A549 (cell line): Measurements from ENCODE around the gene CAPSL. TPM values are rescaled to one million over a fixed set of nuclear protein-coding genes. Genes with fewer than 3 reads are reported as not detected.

Experiments
- ATAC-seq, 2 experiments: fragments of 200-7000 bp in 1 of 2; fragments of >200 bp in 1 of 2; cut with Nextera tagmentation in 1 of 2; cut with Tn5 transposase in 1 of 2; 3 replicates each; pipeline versions ENCODE4 v1.8.0 to v1.9.1; 2018 to 2020; ENCODE audit warnings: mild to moderate bottlenecking in 1 of 2, moderate library complexity in 1 of 2
- CTCF ChIA-PET: fragments of 300-600 bp; sonication (Branson Sonifier 250); formaldehyde crosslinking; extraction: SDS; loops from one replicate; lab custom pipeline; 2021; ENCODE audit warnings: antibody characterized with exemption, inconsistent platforms; lab: Yijun Ruan, JAX
- POLR2A ChIA-PET: fragments of 350-600 bp; formaldehyde crosslinking; extraction: SDS; loops from one replicate; lab custom pipeline; 2021; ENCODE audit warnings: antibody characterized with exemption, inconsistent platforms; lab: Yijun Ruan, JAX
- DNase-seq, 2 experiments: peaks; one replicate each; pipeline versions ENCODE4 v3.0.0 to v3.0.0-alpha.2; 2011 to 2016; ENCODE audit warnings: low read depth in 1 of 2, low spot score in 1 of 2
- FAIRE-seq: peaks from 2 replicates; lab custom pipeline; 2011; peaks lifted over from hg19 to GRCh38; lab: Jason Lieb, UNC
- H3K27ac ChIP-seq, 2 experiments: fragments of >200 bp; sonication (Bioruptor Twin); formaldehyde crosslinking; 3 replicates each; pipeline ENCODE4 v1.5.1; 2016 to 2017
- H3K4me1 ChIP-seq: fragments of >200 bp; sonication (Bioruptor Twin); formaldehyde crosslinking; 3 replicates; pipeline ENCODE4 v1.6.1; 2016
- H3K4me2 ChIP-seq: fragments of >200 bp; sonication (Bioruptor Twin); formaldehyde crosslinking; 3 replicates; pipeline ENCODE4 v1.6.1; 2016
- H3K4me3 ChIP-seq: fragments of >200 bp; sonication (Bioruptor Twin); formaldehyde crosslinking; 3 replicates; pipeline ENCODE4 v1.5.1; 2016
- H3K9me3 ChIP-seq: fragments of >200 bp; sonication (Bioruptor Twin); formaldehyde crosslinking; 3 replicates; pipeline ENCODE4 v1.6.1; 2016
- CBX8 ChIP-seq: fragments of 200-600 bp; sonication (generic); IDR thresholded peaks from 2 replicates; pipeline ENCODE4 v1.6.1; 2016
- CEBPB ChIP-seq, 2 experiments: fragments of >200 bp in 1 of 2; sonication (Bioruptor Twin) in 1 of 2; formaldehyde crosslinking in 1 of 2; IDR thresholded peaks; 2 replicates each; pipeline ENCODE4 v1.6.1; 2012 to 2016
- CHD2 ChIP-seq: fragments of 150-350 bp; IDR thresholded peaks from 2 replicates; pipeline ENCODE4 v1.6.1; 2014; ENCODE audit warnings: low read length; ENCODE audit not compliant: partially characterized antibody
- CHD4 ChIP-seq: fragments of 200-600 bp; sonication (generic); IDR thresholded peaks from 2 replicates; pipeline ENCODE4 v1.6.1; 2016; ENCODE audit warnings: antibody characterized with exemption, mild to moderate bottlenecking, borderline replicate concordance
- E2F6 ChIP-seq: IDR thresholded peaks from 2 replicates; pipeline ENCODE4 v1.6.1; 2012; ENCODE audit warnings: low read depth, borderline replicate concordance
- EP300 ChIP-seq, 2 experiments: fragments of >200 bp; sonication (Bioruptor Twin); formaldehyde crosslinking; IDR thresholded peaks; 2 replicates in 1 of 2; 3 replicates in 1 of 2; pipeline ENCODE4 v1.6.1; 2016 to 2017
- ESRRA ChIP-seq: fragments of 150-350 bp; IDR thresholded peaks from 2 replicates; pipeline ENCODE4 v1.6.1; 2014; ENCODE audit warnings: mild to moderate bottlenecking, low read length, borderline replicate concordance
- FOSL2 ChIP-seq, 2 experiments: fragments of 450-650 bp in 1 of 2; fragments of >200 bp in 1 of 2; sonication (Bioruptor Twin) in 1 of 2; formaldehyde crosslinking; IDR thresholded peaks; 2 replicates each; pipeline versions ENCODE4 v1.5.0 to v1.6.1; 2016 to 2020; ENCODE audit warnings: mild to moderate bottlenecking in 1 of 2, moderate library complexity in 1 of 2
- HOXA7 ChIP-seq: fragments of 250-450 bp; sonication (Bioruptor Pico); IDR thresholded peaks from 2 replicates; pipeline ENCODE4 v1.5.0; 2020; ENCODE audit warnings: mild to moderate bottlenecking, moderate library complexity
- NFE2L2 ChIP-seq: fragments of 150-350 bp; conservative IDR thresholded peaks from 2 replicates; pipeline ENCODE4 v1.6.1; 2014; ENCODE audit warnings: low read length
- POLR2AphosphoS2 ChIP-seq: conservative IDR thresholded peaks from 2 replicates; pipeline ENCODE4 v1.6.1; 2012; ENCODE audit warnings: low read length, improper control_type of control experiment, inconsistent platforms
- RARB ChIP-seq: fragments of 250-450 bp; sonication (Bioruptor Pico); IDR thresholded peaks from 2 replicates; pipeline ENCODE4 v1.8.0; 2021; ENCODE audit warnings: mild to moderate bottlenecking, moderate library complexity
- SMC3 ChIP-seq: fragments of >200 bp; sonication (Bioruptor Twin); formaldehyde crosslinking; IDR thresholded peaks from 3 replicates; pipeline ENCODE4 v1.6.1; 2018; ENCODE audit warnings: inconsistent platforms
- TFCP2L1 ChIP-seq: fragments of 250-450 bp; sonication (Bioruptor Pico); IDR thresholded peaks from 2 replicates; pipeline ENCODE4 v1.5.0; 2021; ENCODE audit warnings: mild to moderate bottlenecking
- ZFP36 ChIP-seq: fragments of 450-650 bp; IDR thresholded peaks from 2 replicates; pipeline ENCODE4 v1.6.1; 2014; ENCODE audit warnings: borderline replicate concordance; ENCODE audit not compliant: partially characterized antibody
- ZNF302 ChIP-seq: fragments of 250-450 bp; sonication (Bioruptor Pico); IDR thresholded peaks from 2 replicates; pipeline ENCODE4 v1.9.0; 2021; ENCODE audit warnings: inconsistent platforms, mild to moderate bottlenecking, moderate library complexity
- WGBS: methylation state at CpG from one replicate; pipeline ENCODE4 v1.1.6; 2017; ENCODE audit errors: missing lambda C conversion rate; 5-methylcytosine and 5-hydroxymethylcytosine counted together
- polyA plus RNA-seq, 4 experiments: library from polyadenylated mRNA; depleted of rRNA in 3 of 4; stranded (reverse); fragments of >200 nt; fragmentation: RNase III in 1 of 4; extraction: RNeasy Plus Mini Kit Qiagen cat#74134 plus additional on column Dnase treatment in 1 of 4; gene quantifications; 2 replicates in 3 of 4; 3 replicates in 1 of 4; pipeline ENCODE4 v1.2.3, GENCODE V29; 2011 to 2017
- TF ChIP-seq, protein P1 (sequence below): IDR thresholded peaks from 2 replicates; pipeline ENCODE4 v1.6.1; 2012
- TF ChIP-seq, protein P2 (sequence below): fragments of >200 bp; sonication (Bioruptor Twin); formaldehyde crosslinking; IDR thresholded peaks from 3 replicates; pipeline ENCODE4 v1.5.1; 2016
- TF ChIP-seq, protein P3 (sequence below): fragments of >200 bp; sonication (Bioruptor Twin); formaldehyde crosslinking; IDR thresholded peaks from 3 replicates; pipeline ENCODE4 v1.6.1; 2016
- TF ChIP-seq, protein P4 (sequence below): fragments of 450-650 bp; IDR thresholded peaks from 2 replicates; pipeline ENCODE4 v1.6.1; 2014; ENCODE audit warnings: antibody characterized with exemption

CAPSL gene
- polyA plus RNA-seq, 2 of the 4 experiments (the other 2 are of a cell fraction): not detected

DNA sequence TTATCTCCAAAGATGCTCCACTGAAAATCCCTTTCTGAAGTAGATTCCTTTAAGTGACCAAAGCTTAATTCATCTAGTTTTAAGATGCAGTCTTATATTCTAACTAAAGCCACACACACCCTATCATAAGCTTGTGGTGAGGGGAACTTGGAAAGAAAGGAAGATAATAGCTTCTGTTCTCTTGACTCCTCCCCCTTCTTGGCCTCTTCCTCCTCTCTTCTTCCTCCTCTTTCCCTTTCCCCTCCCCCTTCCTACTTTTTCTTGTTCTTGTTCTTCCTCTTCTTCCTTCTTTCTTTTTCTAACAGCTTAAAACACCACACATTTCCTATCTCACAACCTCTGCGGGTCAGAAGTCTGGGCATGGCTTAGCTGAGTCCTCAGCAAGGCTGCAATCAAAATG lies 58.3 kb downstream of the CAPSL start:
- TF ChIP-seq, protein P1, sequence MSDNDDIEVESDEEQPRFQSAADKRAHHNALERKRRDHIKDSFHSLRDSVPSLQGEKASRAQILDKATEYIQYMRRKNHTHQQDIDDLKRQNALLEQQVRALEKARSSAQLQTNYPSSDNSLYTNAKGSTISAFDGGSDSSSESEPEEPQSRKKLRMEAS: no peak
- TF ChIP-seq ESRRA (no peak), POLR2AphosphoS2 (no peak), CEBPB (IDR thresholded peaks at IDR 0.05) (no peak), CBX8 (no peak)
- TF ChIP-seq, protein P2, sequence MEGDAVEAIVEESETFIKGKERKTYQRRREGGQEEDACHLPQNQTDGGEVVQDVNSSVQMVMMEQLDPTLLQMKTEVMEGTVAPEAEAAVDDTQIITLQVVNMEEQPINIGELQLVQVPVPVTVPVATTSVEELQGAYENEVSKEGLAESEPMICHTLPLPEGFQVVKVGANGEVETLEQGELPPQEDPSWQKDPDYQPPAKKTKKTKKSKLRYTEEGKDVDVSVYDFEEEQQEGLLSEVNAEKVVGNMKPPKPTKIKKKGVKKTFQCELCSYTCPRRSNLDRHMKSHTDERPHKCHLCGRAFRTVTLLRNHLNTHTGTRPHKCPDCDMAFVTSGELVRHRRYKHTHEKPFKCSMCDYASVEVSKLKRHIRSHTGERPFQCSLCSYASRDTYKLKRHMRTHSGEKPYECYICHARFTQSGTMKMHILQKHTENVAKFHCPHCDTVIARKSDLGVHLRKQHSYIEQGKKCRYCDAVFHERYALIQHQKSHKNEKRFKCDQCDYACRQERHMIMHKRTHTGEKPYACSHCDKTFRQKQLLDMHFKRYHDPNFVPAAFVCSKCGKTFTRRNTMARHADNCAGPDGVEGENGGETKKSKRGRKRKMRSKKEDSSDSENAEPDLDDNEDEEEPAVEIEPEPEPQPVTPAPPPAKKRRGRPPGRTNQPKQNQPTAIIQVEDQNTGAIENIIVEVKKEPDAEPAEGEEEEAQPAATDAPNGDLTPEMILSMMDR: no peak
- TF ChIP-seq, protein P3, sequence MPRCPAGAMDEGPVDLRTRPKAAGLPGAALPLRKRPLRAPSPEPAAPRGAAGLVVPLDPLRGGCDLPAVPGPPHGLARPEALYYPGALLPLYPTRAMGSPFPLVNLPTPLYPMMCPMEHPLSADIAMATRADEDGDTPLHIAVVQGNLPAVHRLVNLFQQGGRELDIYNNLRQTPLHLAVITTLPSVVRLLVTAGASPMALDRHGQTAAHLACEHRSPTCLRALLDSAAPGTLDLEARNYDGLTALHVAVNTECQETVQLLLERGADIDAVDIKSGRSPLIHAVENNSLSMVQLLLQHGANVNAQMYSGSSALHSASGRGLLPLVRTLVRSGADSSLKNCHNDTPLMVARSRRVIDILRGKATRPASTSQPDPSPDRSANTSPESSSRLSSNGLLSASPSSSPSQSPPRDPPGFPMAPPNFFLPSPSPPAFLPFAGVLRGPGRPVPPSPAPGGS: no peak
- WGBS: 0% methylated on average over 1 of the region's 1 CpG
- no peak for DNase-seq
- ChIA-PET CTCF (interaction anchor here (0.6 to 1.2 kb wide), 6 partner anchors 9 to 787 kb away, joined by 3 to 4 read pairs (median 3); no protein-coding TSS in a partner anchor), POLR2A (no interaction called here)
- no peak for FAIRE-seq
- no peak overlapping the region for H3K4me2 ChIP-seq
- no peak overlapping the region for H3K27ac ChIP-seq
- no peaks in the 10 kb centered on the region for H3K4me1 ChIP-seq
- no peak for ATAC-seq
- H3K4me3 ChIP-seq: no peak overlapping the region
- no peaks in the 10 kb centered on the region for H3K9me3 ChIP-seq

GRCh38 chr5:35879649-35880048 lies 58.8 kb downstream of the CAPSL start:
- Histone ChIP-seq H3K4me2 (no peak overlapping the region), H3K9me3 (no peaks in the 10 kb centered on the region), H3K27ac (no peak overlapping the region), H3K4me1 (no peaks in the 10 kb centered on the region), H3K4me3 (no peak overlapping the region)
- no peak for FAIRE-seq
- POLR2A ChIA-PET: no interaction called here
- ATAC-seq: no peak
- TF ChIP-seq ZNF302 (CRISPR knock-in tag) (no peak), TFCP2L1 (CRISPR knock-in tag) (no peak)
- TF ChIP-seq, all 56 proteins: peak for 0
- DNase-seq: no peak
- CTCF ChIA-PET: interaction anchor here (1.0 to 1.2 kb wide), 3 partner anchors 10 to 45 kb away, joined by 3 to 4 read pairs (median 3); no protein-coding TSS in a partner anchor

DNA sequence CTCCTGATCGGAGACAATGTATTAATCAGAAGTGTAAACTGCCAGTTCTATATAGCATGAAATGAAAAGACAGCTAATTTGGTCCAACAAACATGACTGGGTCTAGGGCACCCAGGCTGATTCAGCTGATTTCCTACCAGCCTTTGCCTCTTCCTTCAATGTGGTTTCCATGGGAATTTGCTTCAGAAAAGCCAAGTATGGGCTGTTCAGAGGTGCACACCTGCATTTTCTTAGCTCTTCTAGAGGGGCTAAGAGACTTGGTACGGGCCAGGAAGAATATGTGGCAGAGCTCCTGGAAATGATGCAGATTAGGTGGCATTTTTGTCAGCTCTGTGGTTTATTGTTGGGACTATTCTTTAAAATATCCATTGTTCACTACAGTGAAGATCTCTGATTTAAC lies 59.3 kb downstream of the CAPSL start:
- Histone ChIP-seq H3K4me2 (no peak overlapping the region), H3K9me3 (no peaks in the 10 kb centered on the region), H3K4me3 (no peak overlapping the region), H3K27ac (no peak overlapping the region), H3K4me1 (no peaks in the 10 kb centered on the region)
- no peak for FAIRE-seq
- ATAC-seq: no peak
- TF ChIP-seq SMC3: no peak
- no peak for TF ChIP-seq POLR2AphosphoS2
- TF ChIP-seq, protein P4, sequence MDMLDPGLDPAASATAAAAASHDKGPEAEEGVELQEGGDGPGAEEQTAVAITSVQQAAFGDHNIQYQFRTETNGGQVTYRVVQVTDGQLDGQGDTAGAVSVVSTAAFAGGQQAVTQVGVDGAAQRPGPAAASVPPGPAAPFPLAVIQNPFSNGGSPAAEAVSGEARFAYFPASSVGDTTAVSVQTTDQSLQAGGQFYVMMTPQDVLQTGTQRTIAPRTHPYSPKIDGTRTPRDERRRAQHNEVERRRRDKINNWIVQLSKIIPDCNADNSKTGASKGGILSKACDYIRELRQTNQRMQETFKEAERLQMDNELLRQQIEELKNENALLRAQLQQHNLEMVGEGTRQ: no peak
- no peak for TF ChIP-seq ZFP36
- TF ChIP-seq E2F6: no peak
- no peak for TF ChIP-seq TFCP2L1 (CRISPR knock-in tag)
- no peak for TF ChIP-seq EP300 (IDR thresholded peaks at IDR 0.05)
- no peak for TF ChIP-seq CHD2
- TF ChIP-seq NFE2L2: no peak
- TF ChIP-seq RARB (CRISPR knock-in tag): no peak
- TF ChIP-seq, protein P2: no peak
- TF ChIP-seq CHD4: no peak
- TF ChIP-seq HOXA7 (CRISPR knock-in tag): no peak
- no peak for TF ChIP-seq FOSL2 (IDR thresholded peaks at IDR 0.05)
- no peak for TF ChIP-seq FOSL2 (CRISPR knock-in tag; IDR thresholded peaks at IDR 0.05)
- TF ChIP-seq, protein P1: no peak
- 35% methylated on average over 2 of the region's 2 CpGs for WGBS
- POLR2A ChIA-PET: no interaction called here
- no peak for DNase-seq
- CTCF ChIA-PET: interaction anchor here (1.0 to 1.2 kb wide), 2 partner anchors 10 to 30 kb away, joined by 3 to 4 read pairs; no protein-coding TSS in a partner anchor
